Thyroid gland (tissue), 4 donors: Measurements from ENCODE around the gene DDX56.

Experiments used
- CTCF ChIP-seq, 6 experiments: fragments of 200-600 bp in 3 of 6; fragments of 450-650 bp in 3 of 6; sonication (generic) in 3 of 6; IDR thresholded peaks; one replicate each; pipeline ENCODE4 v1.5.1; 2016 to 2019; ENCODE audit warnings: antibody characterized with exemption in 6 of 6, mild to moderate bottlenecking in 2 of 6, inconsistent platforms in 1 of 6, moderate library complexity in 1 of 6
- POLR2A ChIP-seq, 2 donors: fragments of 450-650 bp; IDR thresholded peaks; one replicate each; pipeline ENCODE4 v1.6.1; 2017; ENCODE audit warnings: antibody characterized with exemption in 2 of 2, mild to moderate bottlenecking in 2 of 2, moderate library complexity in 1 of 2

- no peak for TF ChIP-seq CTCF (IDR thresholded peaks at IDR 0.05)
- no peak for TF ChIP-seq POLR2A (IDR thresholded peaks at IDR 0.05)
These were observed 1.3 kb upstream of the DDX56 start for GRCh38 chr7:44575054-44575453.
